ENCODE results near the gene RTF2. TPM values are rescaled to one million over a fixed set of nuclear protein-coding genes. Genes with fewer than 3 reads are reported as not detected.

RTF2 gene
- total RNA-seq, 1 donor from 2014 or later = 61.9 TPM

- no peaks in the 10 kb centered on the region for H3K4me1 Mint-ChIP-seq
- H3K9me3 Mint-ChIP-seq = no peaks in the 10 kb centered on the region
- DNase-seq (ENCODE audit: low spot score in 2 of 2, unreplicated experiment in 2 of 2) = no peak
- H3K36me3 Mint-ChIP-seq = no peaks in the 10 kb centered on the region
- TF ChIP-seq, protein P1, sequence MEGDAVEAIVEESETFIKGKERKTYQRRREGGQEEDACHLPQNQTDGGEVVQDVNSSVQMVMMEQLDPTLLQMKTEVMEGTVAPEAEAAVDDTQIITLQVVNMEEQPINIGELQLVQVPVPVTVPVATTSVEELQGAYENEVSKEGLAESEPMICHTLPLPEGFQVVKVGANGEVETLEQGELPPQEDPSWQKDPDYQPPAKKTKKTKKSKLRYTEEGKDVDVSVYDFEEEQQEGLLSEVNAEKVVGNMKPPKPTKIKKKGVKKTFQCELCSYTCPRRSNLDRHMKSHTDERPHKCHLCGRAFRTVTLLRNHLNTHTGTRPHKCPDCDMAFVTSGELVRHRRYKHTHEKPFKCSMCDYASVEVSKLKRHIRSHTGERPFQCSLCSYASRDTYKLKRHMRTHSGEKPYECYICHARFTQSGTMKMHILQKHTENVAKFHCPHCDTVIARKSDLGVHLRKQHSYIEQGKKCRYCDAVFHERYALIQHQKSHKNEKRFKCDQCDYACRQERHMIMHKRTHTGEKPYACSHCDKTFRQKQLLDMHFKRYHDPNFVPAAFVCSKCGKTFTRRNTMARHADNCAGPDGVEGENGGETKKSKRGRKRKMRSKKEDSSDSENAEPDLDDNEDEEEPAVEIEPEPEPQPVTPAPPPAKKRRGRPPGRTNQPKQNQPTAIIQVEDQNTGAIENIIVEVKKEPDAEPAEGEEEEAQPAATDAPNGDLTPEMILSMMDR (IDR thresholded peaks at IDR 0.05; ENCODE audit: unreplicated experiment) = no peak
- H3K27me3 Mint-ChIP-seq (ENCODE audit: low read depth) = peaks cover 36% of the 10 kb centered on the region
- H3K4me3 Mint-ChIP-seq = no peak overlapping the region
- no peak overlapping the region for H3K27ac Mint-ChIP-seq
Observed at GRCh38 chr20:56454754-56455153, 13.7 kb upstream of the RTF2 start.

GRCh38 chr20:56458206-56458821 is 10.1 kb upstream of the RTF2 start:
- no peak for DNase-seq (ENCODE audit: low spot score in 2 of 2, unreplicated experiment in 2 of 2)
- Mint-ChIP-seq H3K4me1 (no peaks in the 10 kb centered on the region), H3K27ac (no peak overlapping the region), H3K27me3 (ENCODE audit: low read depth) (peaks cover 47% of the 10 kb centered on the region), H3K4me3 (no peak overlapping the region), H3K36me3 (no peaks in the 10 kb centered on the region), H3K9me3 (no peaks in the 10 kb centered on the region)
- TF ChIP-seq, protein P1 (IDR thresholded peaks at IDR 0.05; ENCODE audit: unreplicated experiment) = no peak

DNA sequence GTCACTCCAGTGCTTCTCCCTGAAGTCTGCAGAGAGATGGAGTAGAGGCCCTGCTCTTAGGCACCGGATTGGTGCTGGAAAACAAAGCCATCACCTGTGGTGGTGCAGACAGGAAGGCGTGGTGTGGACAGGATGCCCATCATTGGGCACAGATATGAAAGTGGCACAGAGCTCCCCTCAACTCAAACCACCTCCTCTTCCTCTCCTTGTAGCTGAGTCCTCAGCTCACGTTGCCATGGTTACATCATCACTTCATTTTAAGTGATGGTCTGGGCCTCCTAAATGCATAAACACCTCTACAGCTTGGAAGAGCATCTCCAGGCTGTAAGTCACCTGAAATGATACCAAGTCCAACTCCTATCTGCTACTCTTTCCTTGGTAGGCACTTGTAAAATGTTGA is 8.0 kb upstream of the RTF2 start:
- Mint-ChIP-seq H3K4me1 (no peaks in the 10 kb centered on the region), H3K36me3 (no peaks in the 10 kb centered on the region), H3K4me3 (no peak overlapping the region)

DNA sequence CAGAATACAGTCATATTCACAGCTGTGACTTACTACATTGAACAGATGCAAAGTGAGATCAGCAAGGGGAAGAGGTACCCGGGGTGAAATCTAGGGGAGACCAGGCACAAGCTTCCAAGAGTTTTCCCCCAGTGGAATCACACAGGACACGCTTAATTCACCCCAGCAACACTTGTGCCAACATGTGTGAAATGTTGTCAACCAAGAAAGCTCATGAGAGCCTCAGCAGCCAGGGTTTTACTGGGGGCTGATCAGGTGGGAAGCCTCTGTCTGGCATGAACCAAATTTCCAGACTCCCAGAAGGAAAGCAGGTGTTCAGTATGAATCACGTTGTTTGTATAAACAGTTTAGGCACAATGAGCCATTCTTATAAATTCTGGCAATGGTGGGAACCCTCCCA is 6.9 kb upstream of the RTF2 start:
- Mint-ChIP-seq H3K9me3 (no peaks in the 10 kb centered on the region), H3K4me3 (no peak overlapping the region), H3K27ac (no peak overlapping the region), H3K27me3 (ENCODE audit: low read depth) (peaks cover 52% of the 10 kb centered on the region), H3K36me3 (no peaks in the 10 kb centered on the region), H3K4me1 (no peaks in the 10 kb centered on the region)
- TF ChIP-seq, protein P1 (IDR thresholded peaks at IDR 0.05; ENCODE audit: unreplicated experiment) = no peak
- DNase-seq (ENCODE audit: low spot score in 2 of 2, unreplicated experiment in 2 of 2) = no peak

More for the DNA sequence above, 8.0 kb upstream of the RTF2 start:
- no peak for DNase-seq (ENCODE audit: low spot score in 2 of 2, unreplicated experiment in 2 of 2)
- Mint-ChIP-seq H3K27ac (no peak overlapping the region), H3K9me3 (no peaks in the 10 kb centered on the region), H3K27me3 (ENCODE audit: low read depth) (peaks cover 52% of the 10 kb centered on the region)
- TF ChIP-seq, protein P1 (IDR thresholded peaks at IDR 0.05; ENCODE audit: unreplicated experiment) = no peak

DNA sequence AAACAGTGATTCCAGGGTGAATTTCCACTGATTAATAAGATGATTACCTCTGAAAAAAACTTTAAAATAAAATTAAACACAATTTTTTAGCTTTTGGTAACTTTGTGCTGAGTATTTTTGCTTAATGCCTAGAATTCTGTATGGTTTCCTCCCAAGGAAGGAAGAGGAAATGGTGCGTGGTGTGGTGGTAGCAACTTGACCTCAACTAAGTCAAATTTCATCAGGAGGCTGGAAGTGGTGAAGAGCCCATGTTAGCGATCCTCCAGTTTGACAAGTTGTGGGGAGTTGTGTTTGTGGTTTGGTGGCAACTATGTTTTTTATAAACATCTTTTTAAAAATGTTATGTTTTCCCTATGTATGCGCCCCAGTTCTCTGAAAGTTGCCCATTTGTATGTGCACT is 5.0 kb upstream of the RTF2 start:
- Mint-ChIP-seq H3K4me3 (no peak overlapping the region), H3K27ac (no peak overlapping the region), H3K4me1 (no peaks in the 10 kb centered on the region), H3K36me3 (no peaks in the 10 kb centered on the region), H3K9me3 (no peaks in the 10 kb centered on the region), H3K27me3 (ENCODE audit: low read depth) (peaks cover 44% of the 10 kb centered on the region)
- DNase-seq (ENCODE audit: low spot score in 2 of 2, unreplicated experiment in 2 of 2) = no peak
- TF ChIP-seq, protein P1 (IDR thresholded peaks at IDR 0.05; ENCODE audit: unreplicated experiment) = no peak

DNA sequence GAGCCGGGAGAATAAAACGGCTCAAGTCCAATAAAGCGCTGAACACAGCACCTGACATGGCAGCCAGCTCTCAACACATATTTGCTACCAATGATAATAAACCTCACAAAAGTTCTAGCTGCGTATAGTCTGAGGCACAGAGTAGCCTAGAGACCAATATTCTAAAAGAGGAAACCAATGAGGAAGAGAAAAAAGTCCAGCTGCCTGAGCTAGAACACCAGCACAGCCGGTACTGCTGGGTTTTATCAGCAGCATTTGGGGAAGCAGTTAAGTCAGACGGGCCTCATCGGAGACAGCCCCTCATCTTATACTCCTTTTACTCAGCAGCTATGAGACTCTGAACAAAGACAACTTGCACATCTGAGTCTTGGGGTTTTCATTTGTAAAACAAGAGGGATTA is 2.4 kb upstream of the RTF2 start:
- Mint-ChIP-seq H3K9me3 (no peaks in the 10 kb centered on the region), H3K27ac (no peak overlapping the region), H3K4me3 (no peak overlapping the region), H3K4me1 (peaks cover 12% of the 10 kb centered on the region), H3K36me3 (no peaks in the 10 kb centered on the region), H3K27me3 (ENCODE audit: low read depth) (peaks cover 27% of the 10 kb centered on the region)
- DNase-seq (ENCODE audit: low spot score in 2 of 2, unreplicated experiment in 2 of 2) = no peak
- TF ChIP-seq, protein P1 (IDR thresholded peaks at IDR 0.05; ENCODE audit: unreplicated experiment) = no peak
